CD4-positive, alpha-beta T cell treated with Interleukin-2 at 100 ng/mL for 4 hours (primary cell): ENCODE results near the gene SF1.
"Not testable (repeated sequence)": the region's sequence is repeated elsewhere in the genome, so short reads cannot be mapped to it uniquely, and the experiment has no call there.

Source experiments
- DNase-seq: peaks from one replicate; pipeline ENCODE4 v3.0.0-alpha.2; 2020; ENCODE audit warnings: low spot score

The SF1 gene

GRCh38 chr11:64778473-64779298 is at the start of gene SF1:
Gene SF1 (minus strand): TSS chr11:64778542. CDS start chr11:64778392, 150 bp downstream.
- DNase-seq, result peak; percentile 100

- no peak for DNase-seq
These were observed 49.1 kb upstream of the SF1 start for GRCh38 chr11:64827451-64827839.

GRCh38 chr11:64826578-64827450 is 48.5 kb upstream of the SF1 start:
- no peak for DNase-seq

- no peak for DNase-seq
These were observed 47.7 kb upstream of the SF1 start for GRCh38 chr11:64826062-64826461.

GRCh38 chr11:64823568-64824119 is 45.3 kb upstream of the SF1 start:
- DNase-seq, result no peak

GRCh38 chr11:64817476-64817875 is 39.1 kb upstream of the SF1 start:
- DNase-seq, result no peak

- DNase-seq, result not testable (repeated sequence)
These were observed 37.1 kb upstream of the SF1 start for GRCh38 chr11:64815433-64815832.

- no peak for DNase-seq
These were observed 36.4 kb upstream of the SF1 start for GRCh38 chr11:64814712-64815187.

- no peak for DNase-seq
These were observed 35.5 kb upstream of the SF1 start for GRCh38 chr11:64813826-64814225.

GRCh38 chr11:64810891-64811272 is 32.5 kb upstream of the SF1 start:
- DNase-seq, result peak; percentile 32

- DNase-seq, result peak; percentile 77
These were observed 32.0 kb upstream of the SF1 start, which contains the start of gene MEN1 for GRCh38 chr11:64810271-64810890. Gene MEN1 (minus strand): TSS chr11:64810551. CDS start chr11:64810109, 442 bp downstream.

- DNase-seq, result no peak
These were observed 31.5 kb upstream of the SF1 start for GRCh38 chr11:64809781-64810241.

GRCh38 chr11:64805481-64805880 is 27.1 kb upstream of the SF1 start:
- no peak for DNase-seq

GRCh38 chr11:64804346-64805210 is 26.2 kb upstream of the SF1 start:
- DNase-seq, result no peak

GRCh38 chr11:64803846-64804345 is 25.6 kb upstream of the SF1 start:
- peak; percentile 7 for DNase-seq

- peak; percentile 84 for DNase-seq
These were observed 25.0 kb upstream of the SF1 start, which contains the start of gene MAP4K2 for GRCh38 chr11:64803158-64803845. Gene MAP4K2 (minus strand): TSS chr11:64803214. CDS start chr11:64803149, 65 bp downstream.

- DNase-seq, result peak; percentile 32
These were observed 24.2 kb upstream of the SF1 start for GRCh38 chr11:64802370-64803157.

GRCh38 chr11:64801561-64802369 is 23.4 kb upstream of the SF1 start:
- no peak for DNase-seq
